MCF 10A (cell line): ENCODE data around the gene ANKRD6. TPM values are rescaled to one million over a fixed set of nuclear protein-coding genes. Genes with fewer than 3 reads are reported as not detected.

Source experiments
- BruUV-seq: library from RNA; stranded (reverse); fragments of 400-500 nt; replicated peaks from 2 replicates; lab custom pipeline; 2021; lab: Mats Ljungman, UMichigan
- CTCF ChIA-PET: fragments of 300-600 bp; sonication (Branson Sonifier 250); formaldehyde crosslinking; extraction: SDS; loops from one replicate; lab custom pipeline; 2021; ENCODE audit warnings: antibody characterized with exemption, inconsistent platforms; lab: Yijun Ruan, JAX
- POLR2A ChIA-PET: fragments of 300-600, 350-650 bp; sonication (Branson Sonifier 250); formaldehyde crosslinking; extraction: SDS; loops from one replicate; lab custom pipeline; 2020; ENCODE audit warnings: antibody characterized with exemption, inconsistent platforms; lab: Yijun Ruan, JAX
- DNase-seq: peaks from one replicate; pipeline ENCODE4 v3.0.0-alpha.2; 2018; ENCODE audit not compliant: unreplicated experiment
- H3K27ac Mint-ChIP-seq: one replicate; pipeline ENCODE4 v1.8.0; 2022; ENCODE audit warnings: mild to moderate bottlenecking, low read depth, mixed read lengths; ENCODE audit not compliant: unreplicated experiment
- H3K27me3 Mint-ChIP-seq: one replicate; pipeline ENCODE4 v1.8.0; 2022; ENCODE audit warnings: mixed read lengths; ENCODE audit not compliant: insufficient read depth, unreplicated experiment
- H3K36me3 Mint-ChIP-seq: one replicate; pipeline ENCODE4 v1.8.0; 2022; ENCODE audit warnings: mild to moderate bottlenecking, moderate library complexity, mixed read lengths; ENCODE audit not compliant: insufficient read depth, unreplicated experiment
- H3K4me1 Mint-ChIP-seq: one replicate; pipeline ENCODE4 v1.8.0; 2022; ENCODE audit warnings: mixed read lengths; ENCODE audit not compliant: insufficient read depth, unreplicated experiment
- H3K4me3 Mint-ChIP-seq: one replicate; pipeline ENCODE4 v1.8.0; 2022; ENCODE audit warnings: mild to moderate bottlenecking, moderate library complexity, mixed read lengths; ENCODE audit not compliant: unreplicated experiment
- H3K9me3 Mint-ChIP-seq: one replicate; pipeline ENCODE4 v1.8.0; 2022; ENCODE audit warnings: mixed read lengths; ENCODE audit not compliant: unreplicated experiment
- intact Hi-C: fragments of 100-400 bp; cut with micrococcal nuclease; formaldehyde crosslinking; loops from 2 replicates; pipeline ENCODE4 v1.14.1; 2022
- total RNA-seq: library from RNA; stranded (reverse); gene quantifications from 2 replicates; pipeline ENCODE4 v1.2.3, GENCODE V29; 2022
- TF ChIP-seq, protein P1 (sequence below): fragments of 200-600 bp; IDR thresholded peaks from one replicate; pipeline ENCODE4 v1.8.0; 2022; ENCODE audit warnings: antibody characterized with exemption, mild to moderate bottlenecking; ENCODE audit not compliant: unreplicated experiment

The ANKRD6 gene
- total RNA-seq, 1 experiment from 2014 or later, result 2.1 TPM

DNA sequence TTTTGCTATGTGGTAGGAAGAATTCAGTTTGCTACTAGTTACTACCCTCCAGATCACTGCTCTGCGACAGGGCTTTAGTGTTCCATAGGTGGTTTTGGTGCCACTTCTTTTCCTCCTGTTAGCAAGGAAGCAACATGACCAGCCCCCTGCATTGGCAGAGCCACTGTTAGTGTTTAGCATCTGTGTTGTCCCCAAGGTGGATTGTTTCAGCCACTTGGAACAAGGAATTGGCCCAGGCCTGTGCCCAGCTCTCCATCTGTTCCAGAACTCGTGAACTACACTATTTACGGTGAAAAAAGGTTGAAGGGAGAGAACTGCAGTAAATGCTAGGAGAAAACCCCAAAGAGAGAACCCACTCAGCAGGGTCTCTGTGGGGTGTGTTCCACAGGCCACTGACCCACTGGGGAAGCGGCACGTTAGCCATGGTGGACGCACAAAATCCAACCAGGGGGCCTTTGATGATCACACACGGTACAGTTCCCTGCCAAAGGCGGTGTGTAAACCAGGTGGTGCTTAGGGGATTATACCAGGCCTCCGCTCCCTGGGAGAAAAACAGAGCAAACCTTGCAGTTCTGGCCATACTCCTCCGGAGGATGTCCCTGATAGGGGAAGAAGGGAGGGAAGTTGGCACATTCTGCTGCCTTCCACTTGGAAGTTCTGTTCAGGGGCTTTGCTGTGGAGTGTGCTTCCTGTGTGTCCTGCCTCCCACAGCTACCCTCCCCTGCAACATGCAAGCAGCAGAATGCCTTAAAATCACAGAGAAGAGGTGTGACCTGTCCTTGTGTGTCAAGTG is 133.3 kb downstream of the ANKRD6 start:
- POLR2A ChIA-PET, result interaction anchor here (0.7 kb wide), 1 partner anchor 51 kb away, joined by 3 read pairs; no protein-coding TSS in a partner anchor
- Mint-ChIP-seq H3K27ac (no peak overlapping the region), H3K4me1 (no peaks in the 10 kb centered on the region), H3K36me3 (no peaks in the 10 kb centered on the region), H3K9me3 (no peaks in the 10 kb centered on the region), H3K4me3 (no peak overlapping the region), H3K27me3 (peaks cover 82% of the 10 kb centered on the region)
- intact Hi-C loops, result no loop called here
- no TSS peak for BruUV-seq
- no peak for DNase-seq
- TF ChIP-seq, protein P1, sequence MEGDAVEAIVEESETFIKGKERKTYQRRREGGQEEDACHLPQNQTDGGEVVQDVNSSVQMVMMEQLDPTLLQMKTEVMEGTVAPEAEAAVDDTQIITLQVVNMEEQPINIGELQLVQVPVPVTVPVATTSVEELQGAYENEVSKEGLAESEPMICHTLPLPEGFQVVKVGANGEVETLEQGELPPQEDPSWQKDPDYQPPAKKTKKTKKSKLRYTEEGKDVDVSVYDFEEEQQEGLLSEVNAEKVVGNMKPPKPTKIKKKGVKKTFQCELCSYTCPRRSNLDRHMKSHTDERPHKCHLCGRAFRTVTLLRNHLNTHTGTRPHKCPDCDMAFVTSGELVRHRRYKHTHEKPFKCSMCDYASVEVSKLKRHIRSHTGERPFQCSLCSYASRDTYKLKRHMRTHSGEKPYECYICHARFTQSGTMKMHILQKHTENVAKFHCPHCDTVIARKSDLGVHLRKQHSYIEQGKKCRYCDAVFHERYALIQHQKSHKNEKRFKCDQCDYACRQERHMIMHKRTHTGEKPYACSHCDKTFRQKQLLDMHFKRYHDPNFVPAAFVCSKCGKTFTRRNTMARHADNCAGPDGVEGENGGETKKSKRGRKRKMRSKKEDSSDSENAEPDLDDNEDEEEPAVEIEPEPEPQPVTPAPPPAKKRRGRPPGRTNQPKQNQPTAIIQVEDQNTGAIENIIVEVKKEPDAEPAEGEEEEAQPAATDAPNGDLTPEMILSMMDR, result no peak
- CTCF ChIA-PET, result no interaction called here

DNA sequence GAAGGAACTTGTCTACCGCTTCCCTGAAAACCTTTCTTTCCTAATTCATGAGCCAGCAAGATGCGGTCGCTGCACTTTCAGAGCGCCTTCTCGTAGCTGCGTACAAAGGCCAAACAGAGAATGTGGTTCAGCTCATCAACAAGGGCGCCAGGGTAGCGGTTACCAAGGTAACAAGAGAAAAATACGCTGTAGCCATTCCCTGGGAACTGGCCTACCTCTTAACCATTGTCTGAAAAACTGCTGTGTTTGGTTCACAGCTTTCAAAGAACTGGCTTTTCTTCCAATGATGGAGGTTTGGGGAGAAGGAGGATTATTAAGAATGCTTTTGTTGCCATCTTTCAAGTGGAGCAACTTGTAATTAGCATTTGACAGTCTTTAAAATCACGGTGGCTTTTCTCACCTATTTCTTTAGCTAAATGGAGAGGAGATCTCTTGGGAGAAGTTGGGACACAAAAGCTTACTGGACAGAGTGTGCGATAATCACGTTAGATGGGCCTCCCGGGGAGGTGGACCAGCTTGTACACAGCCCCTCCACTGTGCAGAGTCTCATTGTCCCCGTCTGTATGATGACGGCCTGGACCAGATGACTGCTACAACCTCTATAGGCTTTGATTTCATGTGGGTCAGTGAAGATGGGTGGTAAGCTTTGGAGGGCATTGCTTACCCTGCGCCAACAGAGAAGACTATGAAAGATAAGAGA is 134.1 kb downstream of the ANKRD6 start:
- ChIA-PET POLR2A (interaction anchor here (0.7 kb wide), 1 partner anchor 52 kb away, joined by 3 read pairs; no protein-coding TSS in a partner anchor), CTCF (no interaction called here)
- Mint-ChIP-seq H3K27ac (no peak overlapping the region), H3K27me3 (peaks cover 82% of the 10 kb centered on the region), H3K4me1 (no peaks in the 10 kb centered on the region), H3K9me3 (no peaks in the 10 kb centered on the region), H3K4me3 (no peak overlapping the region), H3K36me3 (no peaks in the 10 kb centered on the region)
- DNase-seq, result no peak
- no TSS peak for BruUV-seq
- intact Hi-C loops, result no loop called here
- TF ChIP-seq, protein P1, result no peak

DNA sequence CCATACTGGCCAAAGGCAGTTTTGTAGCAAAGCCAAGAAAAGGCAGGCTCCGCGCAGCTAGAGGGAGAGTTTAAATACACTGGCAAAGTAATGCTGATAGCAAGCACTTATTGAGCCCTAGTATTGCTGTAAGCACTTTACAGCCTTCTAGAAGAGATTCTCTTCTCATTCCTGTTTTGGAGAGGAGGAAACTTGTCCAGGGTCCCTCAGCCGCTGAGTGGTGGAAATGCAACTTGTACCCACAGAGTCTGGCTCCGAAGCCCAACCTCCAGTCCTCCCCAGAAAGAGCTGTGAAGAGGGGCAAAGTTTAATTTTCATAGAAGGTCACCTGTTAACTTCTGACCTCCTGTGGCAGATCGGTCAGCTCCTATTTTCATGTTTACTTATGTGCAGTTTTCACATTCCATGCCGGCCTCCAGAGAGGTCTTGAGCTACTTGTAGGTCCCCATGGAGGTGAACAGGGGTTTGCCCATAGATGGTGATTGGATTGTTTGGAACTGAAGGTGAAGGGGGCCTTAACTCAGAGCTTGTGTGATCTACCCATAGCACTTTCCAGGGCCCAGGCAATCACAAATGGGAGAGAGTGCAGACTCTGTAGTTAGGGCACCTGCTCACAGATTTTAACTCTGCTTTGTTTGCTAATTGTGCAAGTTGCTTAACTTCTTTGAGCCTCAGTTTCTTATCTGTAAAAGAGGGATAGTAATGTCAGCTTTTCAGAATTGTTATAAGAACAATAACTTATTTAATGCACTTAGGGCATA is 134.9 kb downstream of the ANKRD6 start:
- no TSS peak for BruUV-seq
- DNase-seq, result no peak
- CTCF ChIA-PET, result interaction anchor here (0.6 to 1.8 kb wide), 2 partner anchors 135 to 153 kb away, joined by 3 to 8 read pairs; partner anchors contain the start of gene ANKRD6
- Mint-ChIP-seq H3K4me1 (no peaks in the 10 kb centered on the region), H3K27ac (no peak overlapping the region), H3K4me3 (no peak overlapping the region), H3K9me3 (no peaks in the 10 kb centered on the region), H3K27me3 (peaks cover 82% of the 10 kb centered on the region), H3K36me3 (no peaks in the 10 kb centered on the region)
- intact Hi-C loops, result no loop called here
- TF ChIP-seq, protein P1, result no peak
- POLR2A ChIA-PET, result no interaction called here
